Right lobe of liver (tissue), 6 donors: Measurements from ENCODE around the gene RGL2. TPM values are rescaled to one million over a fixed set of nuclear protein-coding genes. Genes with fewer than 3 reads are reported as not detected.
"Not testable (repeated sequence)": the region's sequence is repeated elsewhere in the genome, so short reads cannot be mapped to it uniquely, and the experiment has no call there.

ENCODE experiments used
- ATAC-seq, 4 donors: fragments of 200-7000 bp; cut with Tn5 transposase; one replicate each; pipeline ENCODE4 v1.9.1; 2020; ENCODE audit warnings: mild to moderate bottlenecking in 4 of 4, moderate library complexity in 4 of 4
- DNase-seq, 3 donors: peaks; one replicate each; pipeline ENCODE4 v3.0.0-alpha.2; 2020
- H3K27ac ChIP-seq, 3 donors: fragments of 200-600 bp; one replicate each; pipeline ENCODE4 v1.8.0; 2022
- H3K27me3 ChIP-seq, 2 donors: fragments of 200-600 bp; one replicate each; pipeline ENCODE4 v1.8.0; 2022
- H3K36me3 ChIP-seq, 4 donors: fragments of 200-600 bp; sonication (generic) in 1 of 4; one replicate each; pipeline versions ENCODE4 v1.5.1 to v1.8.0; 2017 to 2022; ENCODE audit warnings: control low read depth in 1 of 4
- H3K4me1 ChIP-seq, 4 donors: fragments of 200-600 bp; sonication (generic) in 1 of 4; one replicate each; pipeline versions ENCODE4 v1.5.1 to v1.8.0; 2017 to 2022; ENCODE audit warnings: control low read depth in 1 of 4
- H3K4me3 ChIP-seq, 3 donors: fragments of 200-600 bp; one replicate each; pipeline ENCODE4 v1.8.0; 2022
- H3K9me3 ChIP-seq, 4 donors: fragments of 200-600 bp; sonication (generic) in 1 of 4; one replicate each; pipeline versions ENCODE4 v1.5.1 to v1.8.0; 2017 to 2022; ENCODE audit warnings: control low read depth in 1 of 4
- CTCF ChIP-seq, 4 donors: fragments of 200-600 bp in 3 of 4; fragments of 450-650 bp in 1 of 4; IDR thresholded peaks; one replicate each; pipeline versions ENCODE4 v1.5.1 to v1.8.0; 2016 to 2022; ENCODE audit warnings: antibody characterized with exemption in 4 of 4, mild to moderate bottlenecking in 2 of 4
- POLR2A ChIP-seq: fragments of 450-650 bp; IDR thresholded peaks from one replicate; pipeline ENCODE4 v1.6.1; 2017; ENCODE audit warnings: antibody characterized with exemption, mild to moderate bottlenecking
- WGBS: methylation state at CpG from one replicate; pipeline ENCODE4 v1.1.6; 2018; ENCODE audit warnings: low coverage, low lambda C conversion rate; ENCODE audit not compliant: insufficient coverage; ENCODE audit errors: missing lambda C conversion rate; 5-methylcytosine and 5-hydroxymethylcytosine counted together
- intact Hi-C, 2 donors: fragments of 100-400 bp; cut with DNase I; formaldehyde crosslinking; loops; one replicate each; pipeline versions ENCODE4 v1.11.2 to v1.14.1; 2022
- total RNA-seq, 6 experiments: library from RNA; depleted of rRNA in 2 of 6; stranded (reverse); fragments of >200 nt in 2 of 6; fragmentation: NEBNext Ultra II Directional in 3 of 6; extraction: Animal tissue kit (Norgen Biotek cat#: 25700) in 3 of 6; gene quantifications; one replicate each; pipeline versions ENCODE4 v1.1.0 to v1.2.4, GENCODE V29; 2016 to 2023
- donor health status: DM: no; HTN: yes; CAD: no.
- donor health status: DM: no; HTN: no; CAD: no.
- donor health status: DM: no; HTN: no; CAD: no.
- donor health status: DM: no; HTN: yes; CAD: no.
- donor health status: DM: no; HTN: yes; CAD: no.

RGL2 gene
- total RNA-seq, 6 experiments from 2014 or later: 15.1 to 30.6 (median 23.3) TPM

GRCh38 chr6:33343953-33344611 lies 45.3 kb upstream of the RGL2 start:
- Histone ChIP-seq H3K27me3 (no peaks in the 10 kb centered on the region), H3K36me3 (no peaks in the 10 kb centered on the region), H3K4me1 (no peaks in the 10 kb centered on the region), H3K4me3 (no peak overlapping the region), H3K9me3 (no peaks in the 10 kb centered on the region), H3K27ac (no peak overlapping the region)
- ATAC-seq (peak; percentile 14 to 46 (median 39)), DNase-seq (no peak)
- no peak for TF ChIP-seq CTCF (IDR thresholded peaks at IDR 0.05)
- no peak for TF ChIP-seq POLR2A
- WGBS: 47% methylated on average over 6 of the region's 6 CpGs
- intact Hi-C loops: no loop called here

- H3K4me1 ChIP-seq, H3K9me3 ChIP-seq, H3K27me3 ChIP-seq, ATAC-seq, DNase-seq, H3K27ac ChIP-seq, intact Hi-C loops, H3K4me3 ChIP-seq, H3K36me3 ChIP-seq: not testable (repeated sequence)
- WGBS: 87% methylated on average over 6 of the region's 7 CpGs
Observed at GRCh38 chr6:33343606-33343952, 44.8 kb upstream of the RGL2 start.

- intact Hi-C loops: no loop called here
- no peak for TF ChIP-seq CTCF (IDR thresholded peaks at IDR 0.05)
- no peak for TF ChIP-seq POLR2A
- Histone ChIP-seq H3K27ac (no peak overlapping the region), H3K36me3 (no peaks in the 10 kb centered on the region), H3K9me3 (no peaks in the 10 kb centered on the region), H3K4me3 (no peak overlapping the region), H3K4me1 (no peaks in the 10 kb centered on the region), H3K27me3 (no peaks in the 10 kb centered on the region)
- WGBS: 60% methylated on average over 5 of the region's 6 CpGs
- ATAC-seq (no peak), DNase-seq (no peak)
Observed at GRCh38 chr6:33339193-33339592, 40.5 kb upstream of the RGL2 start.

GRCh38 chr6:33336495-33336894 lies 37.8 kb upstream of the RGL2 start:
- no CpG with 5 or more reads among the region's 3 CpGs for WGBS
- Histone ChIP-seq H3K27me3 (no peaks in the 10 kb centered on the region), H3K9me3 (no peaks in the 10 kb centered on the region), H3K27ac (no peak overlapping the region), H3K36me3 (no peaks in the 10 kb centered on the region), H3K4me3 (no peak overlapping the region), H3K4me1 (no peaks in the 10 kb centered on the region)
- DNase-seq: no peak
- intact Hi-C loops: no loop called here
- no peak for TF ChIP-seq CTCF (IDR thresholded peaks at IDR 0.05)
- no peak for TF ChIP-seq POLR2A
- no peak for ATAC-seq

- 33% methylated on average over 1 of the region's 4 CpGs for WGBS
Observed at GRCh38 chr6:33335916-33336315, 37.2 kb upstream of the RGL2 start.

More at GRCh38 chr6:33335916-33336315, 37.2 kb upstream of the RGL2 start:
- no peaks in the 10 kb centered on the region for H3K4me1 ChIP-seq
- H3K9me3 ChIP-seq: no peaks in the 10 kb centered on the region
- no peaks in the 10 kb centered on the region for H3K36me3 ChIP-seq
- TF ChIP-seq CTCF (IDR thresholded peaks at IDR 0.05): no peak
- no peak for TF ChIP-seq POLR2A
- no peak for DNase-seq
- H3K27ac ChIP-seq: no peak overlapping the region
- H3K27me3 ChIP-seq: no peaks in the 10 kb centered on the region
- intact Hi-C loops: no loop called here
- H3K4me3 ChIP-seq: no peak overlapping the region
- ATAC-seq: no peak
